Fibroblast of skin of right biceps (primary cell): ENCODE data around the gene PHF14.
A peak's percentile ranks its signal among the peaks of the same experiment; 100 is the strongest.

Source experiments
- DNase-seq: peaks from one replicate; pipeline ENCODE4 v3.0.0-alpha.2; 2013

PHF14 gene

GRCh38 chr7:11120675-11121220 is 147.1 kb downstream of the PHF14 start:
- no peak for DNase-seq

- DNase-seq, result no peak
Measured at GRCh38 chr7:11124856-11125559, 151.3 kb downstream of the PHF14 start.

GRCh38 chr7:11127114-11127785 is 153.6 kb downstream of the PHF14 start:
- peak; percentile 68 for DNase-seq

- DNase-seq, result peak; percentile 44
Measured at GRCh38 chr7:11127988-11128387, 154.3 kb downstream of the PHF14 start.

GRCh38 chr7:11128498-11128897 is 154.8 kb downstream of the PHF14 start:
- no peak for DNase-seq

- peak; percentile 97 for DNase-seq
Measured at GRCh38 chr7:11130012-11130411, 156.3 kb downstream of the PHF14 start.

GRCh38 chr7:11130601-11131000 is 156.9 kb downstream of the PHF14 start:
- no peak for DNase-seq

GRCh38 chr7:11133436-11133959 is 159.8 kb downstream of the PHF14 start:
- no peak for DNase-seq

GRCh38 chr7:11135573-11135972 is 161.9 kb downstream of the PHF14 start:
- no peak for DNase-seq

GRCh38 chr7:11141541-11141940 is 167.9 kb downstream of the PHF14 start:
- no peak for DNase-seq

- no peak for DNase-seq
Measured at GRCh38 chr7:11153694-11154093, 180.0 kb downstream of the PHF14 start.

GRCh38 chr7:11155883-11156282 is 182.2 kb downstream of the PHF14 start:
- peak; percentile 35 for DNase-seq

- no peak for DNase-seq
Measured at GRCh38 chr7:11161499-11161898, 187.8 kb downstream of the PHF14 start.

- no peak for DNase-seq
Measured at GRCh38 chr7:11163220-11163619, 189.5 kb downstream of the PHF14 start.

GRCh38 chr7:11166051-11166450 is 192.4 kb downstream of the PHF14 start:
- DNase-seq, result no peak

- DNase-seq, result no peak
Measured at GRCh38 chr7:11168650-11169170, 195.0 kb downstream of the PHF14 start.

- no peak for DNase-seq
Measured at GRCh38 chr7:11170175-11170574, 196.5 kb downstream of the PHF14 start.

- DNase-seq, result no peak
Measured at GRCh38 chr7:11170863-11171568, 197.3 kb downstream of the PHF14 start.

GRCh38 chr7:11171569-11172192 is 198.0 kb downstream of the PHF14 start:
- no peak for DNase-seq

GRCh38 chr7:11172835-11173234 is 199.2 kb downstream of the PHF14 start:
- DNase-seq, result no peak

- no peak for DNase-seq
Measured at GRCh38 chr7:11175371-11175770, 201.7 kb downstream of the PHF14 start.

GRCh38 chr7:11175887-11176286 is 202.2 kb downstream of the PHF14 start:
- no peak for DNase-seq
